Measurements from ENCODE around the gene WFDC11.

The WFDC11 gene

GRCh38 chr20:45630371-45630770 is 39.7 kb downstream of the WFDC11 start:
- DNase-seq: no peak
- in situ Hi-C loops (cut with MboI; ENCODE audit: low pct_unique_long_range_greater_than_20kb, low sequenced_read_pairs): no loop called here

- DNase-seq: peak; percentile 72
- in situ Hi-C loops (cut with MboI; ENCODE audit: low pct_unique_long_range_greater_than_20kb, low sequenced_read_pairs): no loop called here
Observed at GRCh38 chr20:45629496-45630100, 40.4 kb downstream of the WFDC11 start, which contains the start of gene WFDC10A. Gene WFDC10A, plus strand, starts transcription at chr20:45629739. Its CDS starts 75 bp downstream, at chr20:45629814.

- in situ Hi-C loops (cut with MboI; ENCODE audit: low pct_unique_long_range_greater_than_20kb, low sequenced_read_pairs): no loop called here
- DNase-seq: no peak
Observed at GRCh38 chr20:45626540-45626939, 43.5 kb downstream of the WFDC11 start.

- in situ Hi-C loops (cut with MboI; ENCODE audit: low pct_unique_long_range_greater_than_20kb, low sequenced_read_pairs): loop anchor here (25.0 kb wide), 1 partner anchor 141 kb away; no protein-coding TSS in a partner anchor
- DNase-seq: no peak
Observed at GRCh38 chr20:45621593-45621992, 48.4 kb downstream of the WFDC11 start.

GRCh38 chr20:45617591-45617990 is 52.4 kb downstream of the WFDC11 start:
- DNase-seq: no peak
- in situ Hi-C loops (cut with MboI; ENCODE audit: low pct_unique_long_range_greater_than_20kb, low sequenced_read_pairs): loop anchor here (25.0 kb wide), 1 partner anchor 145 kb away; no protein-coding TSS in a partner anchor

- in situ Hi-C loops (cut with MboI; ENCODE audit: low pct_unique_long_range_greater_than_20kb, low sequenced_read_pairs): loop anchor here (25.0 kb wide), 1 partner anchor 150 kb away; no protein-coding TSS in a partner anchor
- DNase-seq: no peak
Observed at GRCh38 chr20:45612314-45612713, 57.7 kb downstream of the WFDC11 start.

GRCh38 chr20:45611054-45611453 is 59.0 kb downstream of the WFDC11 start:
- DNase-seq: peak; percentile 20
- in situ Hi-C loops (cut with MboI; ENCODE audit: low pct_unique_long_range_greater_than_20kb, low sequenced_read_pairs): loop anchor here (25.0 kb wide), 1 partner anchor 151 kb away; no protein-coding TSS in a partner anchor

GRCh38 chr20:45607810-45608209 is 62.2 kb downstream of the WFDC11 start:
- in situ Hi-C loops (cut with MboI; ENCODE audit: low pct_unique_long_range_greater_than_20kb, low sequenced_read_pairs): loop anchor here (25.0 kb wide), 1 partner anchor 154 kb away; no protein-coding TSS in a partner anchor
- no peak for DNase-seq

Measured in KBM-7 (cell line).